Peyer's patch (tissue), 4 donors: Measurements from ENCODE around the gene CEMP1.
"Not testable (repeated sequence)": the region's sequence is repeated elsewhere in the genome, so short reads cannot be mapped to it uniquely, and the experiment has no call there.

Experiments used
- POLR2A ChIP-seq, 2 donors: fragments of 450-650 bp; IDR thresholded peaks; one replicate each; pipeline ENCODE4 v1.5.1; 2017; ENCODE audit warnings: antibody characterized with exemption in 2 of 2, mild to moderate bottlenecking in 2 of 2, moderate library complexity in 2 of 2
- TF ChIP-seq, protein P1 (sequence below), 6 experiments: fragments of 450-650 bp in 4 of 6; fragments of 200-600 bp in 2 of 6; sonication (generic) in 1 of 6; IDR thresholded peaks; one replicate each; pipeline ENCODE4 v1.5.1; 2017 to 2019; ENCODE audit warnings: antibody characterized with exemption in 6 of 6, mild to moderate bottlenecking in 3 of 6, moderate library complexity in 1 of 6

- TF ChIP-seq, protein P1, sequence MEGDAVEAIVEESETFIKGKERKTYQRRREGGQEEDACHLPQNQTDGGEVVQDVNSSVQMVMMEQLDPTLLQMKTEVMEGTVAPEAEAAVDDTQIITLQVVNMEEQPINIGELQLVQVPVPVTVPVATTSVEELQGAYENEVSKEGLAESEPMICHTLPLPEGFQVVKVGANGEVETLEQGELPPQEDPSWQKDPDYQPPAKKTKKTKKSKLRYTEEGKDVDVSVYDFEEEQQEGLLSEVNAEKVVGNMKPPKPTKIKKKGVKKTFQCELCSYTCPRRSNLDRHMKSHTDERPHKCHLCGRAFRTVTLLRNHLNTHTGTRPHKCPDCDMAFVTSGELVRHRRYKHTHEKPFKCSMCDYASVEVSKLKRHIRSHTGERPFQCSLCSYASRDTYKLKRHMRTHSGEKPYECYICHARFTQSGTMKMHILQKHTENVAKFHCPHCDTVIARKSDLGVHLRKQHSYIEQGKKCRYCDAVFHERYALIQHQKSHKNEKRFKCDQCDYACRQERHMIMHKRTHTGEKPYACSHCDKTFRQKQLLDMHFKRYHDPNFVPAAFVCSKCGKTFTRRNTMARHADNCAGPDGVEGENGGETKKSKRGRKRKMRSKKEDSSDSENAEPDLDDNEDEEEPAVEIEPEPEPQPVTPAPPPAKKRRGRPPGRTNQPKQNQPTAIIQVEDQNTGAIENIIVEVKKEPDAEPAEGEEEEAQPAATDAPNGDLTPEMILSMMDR (IDR thresholded peaks at IDR 0.05), result not testable (repeated sequence)
- TF ChIP-seq POLR2A (IDR thresholded peaks at IDR 0.05), result not testable (repeated sequence)
Measured at GRCh38 chr16:2539192-2539844, 8.1 kb upstream of the CEMP1 start.
